ENCODE measurements around the gene TSTD1.

DNA sequence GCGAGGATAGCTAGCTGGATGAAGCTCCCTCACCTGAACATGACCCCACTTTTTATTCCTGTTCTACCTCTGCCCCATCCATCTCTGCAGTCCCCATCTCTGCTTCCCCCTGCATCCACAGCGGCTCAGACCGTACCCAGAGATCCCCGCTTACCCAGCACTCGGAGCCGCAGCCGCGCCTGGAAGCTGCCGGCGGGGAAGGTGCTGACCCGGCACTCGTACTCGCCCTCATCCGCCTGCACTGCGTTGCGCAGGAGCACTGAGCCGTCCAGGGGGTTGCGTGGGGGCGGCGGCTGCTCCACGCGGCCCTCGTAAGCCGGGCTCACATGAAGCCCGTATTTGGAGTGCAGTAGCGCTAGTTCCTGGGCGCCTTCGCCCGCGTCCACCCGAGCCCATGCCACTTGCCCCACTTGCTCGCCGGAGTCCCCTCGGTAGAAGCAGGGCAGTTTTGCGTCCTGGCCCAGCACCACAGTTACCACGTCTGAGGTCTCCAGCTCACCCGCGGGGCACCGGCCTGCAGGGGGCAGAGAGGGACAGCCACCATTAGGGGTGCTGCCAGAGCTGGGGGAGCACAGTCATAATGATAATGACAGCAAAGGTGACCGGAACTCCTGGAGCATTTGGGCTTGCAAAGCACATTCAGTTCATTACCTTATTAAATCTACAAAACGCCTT, 40.8 kb upstream of the TSTD1 start:
- no peak for TF ChIP-seq POLR2A (IDR thresholded peaks at IDR 0.05; ENCODE audit: low read depth, low read length)
- TF ChIP-seq TAF1 (IDR thresholded peaks at IDR 0.05; ENCODE audit: borderline replicate concordance, low read depth, low read length): no peak
- TF ChIP-seq POLR2AphosphoS5 (IDR thresholded peaks at IDR 0.05; ENCODE audit: low read depth, low read length): no peak

Measured in GM12892 (cell line).